Pancreas (tissue), 10 donors: ENCODE measurements around the gene SDK1. TPM values are rescaled to one million over a fixed set of nuclear protein-coding genes. Genes with fewer than 3 reads are reported as not detected.

Experiments used
- ATAC-seq, 4 donors: fragments of 200-7000 bp; cut with Tn5 transposase; one replicate each; pipeline versions ENCODE4 v1.8.0 to v1.9.1; 2020; ENCODE audit warnings: mild to moderate bottlenecking in 4 of 4, moderate library complexity in 4 of 4
- DNase-seq, 6 donors: peaks; one replicate each; pipeline ENCODE4 v3.0.0-alpha.2; 2020
- FAIRE-seq: peaks from 2 replicates; lab custom pipeline; 2012; peaks lifted over from hg19 to GRCh38; lab: Jason Lieb, UNC
- H3K27ac ChIP-seq, 4 donors: fragments of 200-600 bp; sonication (generic); 1 replicate in 3 of 4; 2 replicates in 1 of 4; pipeline versions ENCODE4 v1.5.0 to v1.8.0; 2020
- H3K27me3 ChIP-seq, 4 donors: fragments of 200-600 bp; one replicate each; pipeline ENCODE4 v1.8.0; 2021
- H3K36me3 ChIP-seq, 3 donors: fragments of 200-600 bp; sonication (generic) in 1 of 3; one replicate each; pipeline versions ENCODE4 v1.5.0 to v1.8.0; 2020 to 2021
- H3K4me1 ChIP-seq, 3 donors: fragments of 200-600 bp; one replicate each; pipeline ENCODE4 v1.8.0; 2021
- H3K4me3 ChIP-seq, 4 donors: fragments of 200-600 bp; sonication (generic) in 2 of 4; one replicate each; pipeline versions ENCODE4 v1.5.0 to v1.8.0; 2020 to 2021
- H3K9me3 ChIP-seq, 4 donors: fragments of 200-600 bp; one replicate each; pipeline ENCODE4 v1.8.0; 2021
- WGBS, 2 donors: extraction: QIAGEN DNeasy Blood & Tissue Kit; methylation state at CpG; one replicate each; pipeline ENCODE4 v1.1.7; 2013; 5-methylcytosine and 5-hydroxymethylcytosine counted together
- intact Hi-C, 3 donors: fragments of 100-400 bp; cut with DNase I; formaldehyde crosslinking; loops; one replicate each; pipeline versions ENCODE4 v1.11.1 to v1.14.2; 2022
- polyA plus RNA-seq, 2 donors: library from polyadenylated mRNA; stranded (reverse); fragments of 200-250 nt; gene quantifications; one replicate each; pipeline ENCODE4 v1.2.3, GENCODE V29; 2013
- total RNA-seq, 6 donors: library from RNA; stranded (reverse); fragmentation: NEBNext Ultra II Directional in 4 of 6; extraction: Animal tissue kit (Norgen Biotek cat#: 25700) in 4 of 6; gene quantifications; one replicate each; pipeline versions ENCODE4 v1.2.1 to v1.2.4, GENCODE V29; 2021 to 2023
- TF ChIP-seq, protein P1 (sequence below), 4 donors: fragments of 200-600 bp; sonication (generic) in 3 of 4; IDR thresholded peaks; one replicate each; pipeline versions ENCODE4 v1.5.0 to v1.8.0; 2021; ENCODE audit warnings: antibody characterized with exemption in 4 of 4
- donor health status: healthy with polysubstance abuse.
- donor health status: DM: no; HTN: no; CAD: no; lungs with moderate emphysema.
- donor health status: DM: no; HTN: no; CAD: no.
- donor health status: control.
- donor health status: control.
- donor health status: Bipolar disorder and iron deficiency.
- donor health status: DM: yes; HTN: yes; CAD: no.
- donor health status: DM: no; HTN: no; CAD: no.
- donor health status: DM: no; HTN: no; CAD: no.
- donor health status: DM: yes; HTN: yes; CAD: no.

Gene SDK1
- total and polyA plus RNA-seq, 8 donors = 10.8 to 30.8 (median 19.8) TPM

GRCh38 chr7:4028221-4028620, 727.2 kb downstream of the SDK1 start:
- no peaks in the 10 kb centered on the region for H3K9me3 ChIP-seq
- WGBS, 2 donors = 66 to 70% methylated on average over 4 of the region's 4 CpGs
- TF ChIP-seq, protein P1, sequence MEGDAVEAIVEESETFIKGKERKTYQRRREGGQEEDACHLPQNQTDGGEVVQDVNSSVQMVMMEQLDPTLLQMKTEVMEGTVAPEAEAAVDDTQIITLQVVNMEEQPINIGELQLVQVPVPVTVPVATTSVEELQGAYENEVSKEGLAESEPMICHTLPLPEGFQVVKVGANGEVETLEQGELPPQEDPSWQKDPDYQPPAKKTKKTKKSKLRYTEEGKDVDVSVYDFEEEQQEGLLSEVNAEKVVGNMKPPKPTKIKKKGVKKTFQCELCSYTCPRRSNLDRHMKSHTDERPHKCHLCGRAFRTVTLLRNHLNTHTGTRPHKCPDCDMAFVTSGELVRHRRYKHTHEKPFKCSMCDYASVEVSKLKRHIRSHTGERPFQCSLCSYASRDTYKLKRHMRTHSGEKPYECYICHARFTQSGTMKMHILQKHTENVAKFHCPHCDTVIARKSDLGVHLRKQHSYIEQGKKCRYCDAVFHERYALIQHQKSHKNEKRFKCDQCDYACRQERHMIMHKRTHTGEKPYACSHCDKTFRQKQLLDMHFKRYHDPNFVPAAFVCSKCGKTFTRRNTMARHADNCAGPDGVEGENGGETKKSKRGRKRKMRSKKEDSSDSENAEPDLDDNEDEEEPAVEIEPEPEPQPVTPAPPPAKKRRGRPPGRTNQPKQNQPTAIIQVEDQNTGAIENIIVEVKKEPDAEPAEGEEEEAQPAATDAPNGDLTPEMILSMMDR (IDR thresholded peaks at IDR 0.05) = no peak

DNA sequence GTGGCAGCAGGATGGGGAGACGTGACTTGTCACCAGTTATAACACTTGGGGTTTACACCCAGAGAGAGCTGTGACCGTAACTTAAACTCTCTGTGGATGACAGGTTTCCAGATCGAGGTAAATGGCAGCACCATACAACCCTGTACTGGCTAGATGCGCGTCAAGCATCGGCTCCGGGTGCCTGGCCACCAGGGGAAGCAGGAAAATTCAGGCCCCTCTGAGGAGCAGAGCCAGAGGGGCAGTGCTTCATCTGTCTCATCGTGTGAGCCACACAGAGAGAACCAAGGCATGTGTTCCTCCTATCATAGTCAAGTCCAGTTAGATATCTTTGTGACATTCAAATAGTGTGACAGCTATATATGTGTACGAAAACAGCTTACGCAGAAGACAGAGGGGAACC, 728.9 kb downstream of the SDK1 start:
- TF ChIP-seq, protein P1 (IDR thresholded peaks at IDR 0.05) = no peak
- FAIRE-seq (no peak), DNase-seq (no peak), ATAC-seq (no peak)
- Histone ChIP-seq H3K36me3 (no peaks in the 10 kb centered on the region), H3K27me3 (no peaks in the 10 kb centered on the region), H3K27ac (no peak overlapping the region), H3K9me3 (no peaks in the 10 kb centered on the region), H3K4me1 (no peaks in the 10 kb centered on the region), H3K4me3 (no peak overlapping the region)
- WGBS, 2 donors = 92 to 95% methylated on average over 10 of the region's 10 CpGs
- intact Hi-C loops = no loop called here

More at GRCh38 chr7:4028221-4028620, 727.2 kb downstream of the SDK1 start:
- no peak overlapping the region for H3K27ac ChIP-seq
- H3K36me3 ChIP-seq = no peaks in the 10 kb centered on the region
- intact Hi-C loops = no loop called here
- FAIRE-seq (no peak), ATAC-seq (no peak), DNase-seq (no peak)
- no peaks in the 10 kb centered on the region for H3K27me3 ChIP-seq
- peaks cover 0 to 4% (median 0%) of the 10 kb centered on the region in 3 donors for H3K4me1 ChIP-seq
- H3K4me3 ChIP-seq = no peak overlapping the region

DNA sequence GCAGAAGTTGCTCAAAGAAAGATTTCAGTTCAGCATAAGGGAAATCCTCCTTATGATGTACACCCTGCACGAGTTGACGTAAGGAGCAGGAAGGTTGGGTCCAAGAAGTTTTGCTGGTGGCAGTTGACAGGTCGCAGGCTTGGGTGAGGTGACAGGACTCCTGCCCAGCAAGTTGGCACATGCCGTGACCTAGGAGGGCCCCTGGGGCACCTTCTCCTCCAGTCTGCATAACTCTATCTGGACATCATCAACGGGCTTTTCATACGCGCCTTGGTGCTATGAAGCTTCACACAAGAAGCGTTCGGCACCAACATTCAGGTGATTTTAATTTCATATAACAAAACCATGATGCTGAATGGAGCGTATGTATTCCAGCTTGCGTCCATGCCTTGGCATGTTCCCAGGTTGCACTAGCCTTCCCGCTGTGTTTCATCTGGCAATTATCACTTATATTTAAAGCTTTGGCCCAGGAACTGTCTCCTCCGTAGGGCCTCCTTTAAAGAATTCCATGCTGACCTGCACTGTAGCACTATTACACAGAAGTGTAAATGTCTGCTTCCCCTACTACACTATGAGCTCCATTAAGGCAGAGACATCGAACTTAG, 729.4 kb downstream of the SDK1 start:
- no peaks in the 10 kb centered on the region for H3K4me1 ChIP-seq
- intact Hi-C loops = no loop called here
- DNase-seq (no peak), ATAC-seq (no peak), FAIRE-seq (no peak)
- no peaks in the 10 kb centered on the region for H3K9me3 ChIP-seq
- TF ChIP-seq, protein P1 (IDR thresholded peaks at IDR 0.05) = no peak
- H3K4me3 ChIP-seq = no peak overlapping the region
- H3K27me3 ChIP-seq = no peaks in the 10 kb centered on the region
- WGBS, 2 donors = 96% methylated on average over 14 of the region's 14 CpGs
- no peaks in the 10 kb centered on the region for H3K36me3 ChIP-seq
- H3K27ac ChIP-seq = no peak overlapping the region

- ATAC-seq (no peak), DNase-seq (no peak), FAIRE-seq (no peak)
- H3K27ac ChIP-seq = no peak overlapping the region
- no peaks in the 10 kb centered on the region for H3K4me1 ChIP-seq
- H3K9me3 ChIP-seq = no peaks in the 10 kb centered on the region
- 83 to 89% methylated on average over 12 of the region's 12 CpGs for WGBS, 2 donors
- TF ChIP-seq, protein P1 (IDR thresholded peaks at IDR 0.05) = no peak
- intact Hi-C loops = no loop called here
- no peaks in the 10 kb centered on the region for H3K36me3 ChIP-seq
- no peak overlapping the region for H3K4me3 ChIP-seq
- no peaks in the 10 kb centered on the region for H3K27me3 ChIP-seq
These were observed 732.9 kb downstream of the SDK1 start for GRCh38 chr7:4033996-4034395.

DNA sequence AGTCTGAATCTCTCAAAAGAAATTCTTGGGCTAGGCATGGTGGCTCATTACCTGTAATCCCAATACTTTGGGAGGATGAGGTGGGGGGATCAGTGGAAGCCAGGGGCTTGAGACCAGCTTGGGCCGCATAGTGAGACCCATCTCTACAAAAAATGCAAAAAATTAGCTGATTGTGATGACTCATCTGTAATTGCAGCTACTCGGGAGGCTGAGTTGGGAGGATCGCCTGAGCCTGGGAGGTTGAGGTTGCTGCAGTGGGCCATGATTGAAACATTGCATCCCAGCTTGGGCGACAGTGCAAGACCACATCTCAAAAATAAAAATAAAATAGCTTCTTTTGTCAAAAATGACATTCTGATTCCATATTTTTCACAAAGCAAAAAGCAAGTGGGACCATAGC, 736.3 kb downstream of the SDK1 start:
- Histone ChIP-seq H3K27ac (no peak overlapping the region), H3K27me3 (no peaks in the 10 kb centered on the region), H3K36me3 (no peaks in the 10 kb centered on the region), H3K4me1 (no peaks in the 10 kb centered on the region), H3K9me3 (peaks cover 0 to 3% (median 0%) of the 10 kb centered on the region in 4 donors), H3K4me3 (no peak overlapping the region)
- FAIRE-seq (no peak), ATAC-seq (no peak), DNase-seq (no peak)
- intact Hi-C loops = no loop called here
- TF ChIP-seq, protein P1 (IDR thresholded peaks at IDR 0.05) = no peak
- WGBS, 2 donors = 96 to 97% methylated on average over 4 of the region's 4 CpGs
